H1 (cell line): ENCODE results near the gene ZNF799. TPM values are rescaled to one million over a fixed set of nuclear protein-coding genes. Genes with fewer than 3 reads are reported as not detected.

Source experiments
- polyA plus RNA-seq, 7 experiments: library from polyadenylated mRNA; depleted of rRNA in 3 of 7; stranded (reverse) in 5 of 7; unstranded in 2 of 7; fragments of >200 nt in 5 of 7; fragments of 200-250 nt in 2 of 7; gene quantifications; 1 replicate in 5 of 7; 2 replicates in 1 of 7; 4 replicates in 1 of 7; pipeline versions ENCODE4 v1.2.1 to v1.2.3, GENCODE V29; 2011 to 2013; ENCODE audit warnings: missing spikeins in 2 of 7, mixed read lengths in 2 of 7
- total RNA-seq: library from RNA; stranded (reverse); fragmentation: NEBNext Ultra II Directional; extraction: Animal tissue kit (Norgen Biotek cat#: 25700); gene quantifications from 2 replicates; pipeline ENCODE4 v1.2.1, GENCODE V29; 2021
- TF ChIP-seq, protein P1 (sequence below), 3 experiments: IDR thresholded peaks; 1 replicate in 2 of 3; 2 replicates in 1 of 3; pipeline versions ENCODE4 v1.5.1 to v1.6.1; 2011; ENCODE audit warnings: low read length in 3 of 3, mild to moderate bottlenecking in 3 of 3, inconsistent platforms in 2 of 3, low read depth in 1 of 3, moderate library complexity in 1 of 3; ENCODE audit not compliant: insufficient read depth in 1 of 3; ENCODE audit errors: control extremely low read depth in 1 of 3

Gene ZNF799
- total and polyA plus RNA-seq, 2 of the 8 experiments (the other 6 are each of a cell fraction or from before 2014, with no cell fraction given): 1.00 to 4.2 TPM

- TF ChIP-seq, protein P1, sequence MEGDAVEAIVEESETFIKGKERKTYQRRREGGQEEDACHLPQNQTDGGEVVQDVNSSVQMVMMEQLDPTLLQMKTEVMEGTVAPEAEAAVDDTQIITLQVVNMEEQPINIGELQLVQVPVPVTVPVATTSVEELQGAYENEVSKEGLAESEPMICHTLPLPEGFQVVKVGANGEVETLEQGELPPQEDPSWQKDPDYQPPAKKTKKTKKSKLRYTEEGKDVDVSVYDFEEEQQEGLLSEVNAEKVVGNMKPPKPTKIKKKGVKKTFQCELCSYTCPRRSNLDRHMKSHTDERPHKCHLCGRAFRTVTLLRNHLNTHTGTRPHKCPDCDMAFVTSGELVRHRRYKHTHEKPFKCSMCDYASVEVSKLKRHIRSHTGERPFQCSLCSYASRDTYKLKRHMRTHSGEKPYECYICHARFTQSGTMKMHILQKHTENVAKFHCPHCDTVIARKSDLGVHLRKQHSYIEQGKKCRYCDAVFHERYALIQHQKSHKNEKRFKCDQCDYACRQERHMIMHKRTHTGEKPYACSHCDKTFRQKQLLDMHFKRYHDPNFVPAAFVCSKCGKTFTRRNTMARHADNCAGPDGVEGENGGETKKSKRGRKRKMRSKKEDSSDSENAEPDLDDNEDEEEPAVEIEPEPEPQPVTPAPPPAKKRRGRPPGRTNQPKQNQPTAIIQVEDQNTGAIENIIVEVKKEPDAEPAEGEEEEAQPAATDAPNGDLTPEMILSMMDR (IDR thresholded peaks at IDR 0.05; ENCODE audit: control extremely low read depth in 1 of 3, insufficient read depth in 1 of 3, low read depth in 1 of 3, low read length in 3 of 3): peak in 1 of 3 experiments; percentile 12; a peak in 2 of 4 replicates
Observed at GRCh38 chr19:12346896-12347295, 54.2 kb downstream of the ZNF799 start (continued).
